ENCODE data around the gene SUPT3H. TPM values are rescaled to one million over a fixed set of nuclear protein-coding genes. Genes with fewer than 3 reads are reported as not detected.

The SUPT3H gene
- total and polyA plus RNA-seq, 2 of the 8 experiments (the other 6 are each of a cell fraction or from before 2014, with no cell fraction given), result 18.8 to 23.0 TPM

DNA sequence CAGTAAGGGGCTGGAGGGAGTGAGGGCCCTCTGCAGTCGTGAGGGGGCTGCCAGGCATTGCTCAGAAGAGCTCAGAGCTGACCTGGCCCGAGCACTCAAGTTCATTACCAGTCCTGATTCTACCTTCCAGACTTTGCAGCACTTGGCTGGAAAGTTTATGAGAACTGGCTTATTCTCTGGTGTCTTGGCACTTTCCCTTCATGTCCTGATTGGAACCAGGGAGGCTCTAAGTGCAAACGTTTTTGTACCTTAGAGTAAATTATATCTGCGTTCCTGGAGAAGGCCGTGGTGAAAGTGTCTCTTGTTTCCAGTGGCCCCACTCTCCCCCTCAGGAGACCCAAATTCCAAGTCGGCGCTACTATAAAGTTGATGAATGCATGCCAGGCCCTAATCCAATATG, 587.9 kb downstream of the SUPT3H start (continued):
- no peak for TF ChIP-seq ATF2 (IDR thresholded peaks at IDR 0.05; ENCODE audit: low read length)
- TF ChIP-seq BCL11A (IDR thresholded peaks at IDR 0.05; ENCODE audit: low read depth in 2 of 2, low read length in 2 of 2), result no peak
